Cardiac muscle cell (in vitro differentiated cells and primary cell): ENCODE measurements around the gene SERPINA5. TPM values are rescaled to one million over a fixed set of nuclear protein-coding genes. Genes with fewer than 3 reads are reported as not detected.

Experiments
- DNase-seq, 2 donors: peaks; one replicate each; pipeline versions ENCODE4 v3.0.0 to v3.0.0-alpha.2; 2010 to 2017; ENCODE audit warnings: low read depth in 1 of 2, low spot score in 1 of 2
- H3K27ac ChIP-seq: fragments of 200-600 bp; sonication (generic); 2 replicates; pipeline ENCODE4 v1.5.1; 2016
- H3K27me3 ChIP-seq: fragments of 200-600 bp; sonication (generic); 2 replicates; pipeline ENCODE4 v1.6.0; 2016; ENCODE audit warnings: control low read depth
- H3K36me3 ChIP-seq: fragments of 200-600 bp; sonication (generic); 2 replicates; pipeline ENCODE4 v1.5.1; 2016; ENCODE audit warnings: control low read depth
- H3K4me1 ChIP-seq: fragments of 200-600 bp; sonication (generic); 2 replicates; pipeline ENCODE4 v1.8.1; 2017; ENCODE audit warnings: low read depth, mild to moderate bottlenecking, mixed run types
- H3K4me3 ChIP-seq: fragments of 200-600 bp; sonication (generic); 2 replicates; pipeline ENCODE4 v1.5.1; 2016; ENCODE audit warnings: mild to moderate bottlenecking
- H3K9me3 ChIP-seq: fragments of 200-600 bp; sonication (generic); 2 replicates; pipeline ENCODE4 v1.5.1; 2017; ENCODE audit warnings: low read depth, mild to moderate bottlenecking, control low read depth
- polyA plus RNA-seq: library from polyadenylated mRNA; unstranded; fragments of >200 nt; fragmentation: Nextera tagmentation; extraction: Ambion mirVana; gene quantifications from 2 replicates; pipeline ENCODE4 v1.2.1, GENCODE V29; 2016
- total RNA-seq: library from RNA; depleted of rRNA; stranded (reverse); fragments of >200 nt; gene quantifications from 2 replicates; pipeline ENCODE4 v1.2.3, GENCODE V29; 2016
- TF ChIP-seq, protein P1 (sequence below): IDR thresholded peaks from 2 replicates; pipeline ENCODE4 v1.5.1; 2012; ENCODE audit warnings: low read depth, mild to moderate bottlenecking, low read length

SERPINA5 gene
- total and polyA plus RNA-seq, 2 experiments from 2014 or later = not detected

DNA sequence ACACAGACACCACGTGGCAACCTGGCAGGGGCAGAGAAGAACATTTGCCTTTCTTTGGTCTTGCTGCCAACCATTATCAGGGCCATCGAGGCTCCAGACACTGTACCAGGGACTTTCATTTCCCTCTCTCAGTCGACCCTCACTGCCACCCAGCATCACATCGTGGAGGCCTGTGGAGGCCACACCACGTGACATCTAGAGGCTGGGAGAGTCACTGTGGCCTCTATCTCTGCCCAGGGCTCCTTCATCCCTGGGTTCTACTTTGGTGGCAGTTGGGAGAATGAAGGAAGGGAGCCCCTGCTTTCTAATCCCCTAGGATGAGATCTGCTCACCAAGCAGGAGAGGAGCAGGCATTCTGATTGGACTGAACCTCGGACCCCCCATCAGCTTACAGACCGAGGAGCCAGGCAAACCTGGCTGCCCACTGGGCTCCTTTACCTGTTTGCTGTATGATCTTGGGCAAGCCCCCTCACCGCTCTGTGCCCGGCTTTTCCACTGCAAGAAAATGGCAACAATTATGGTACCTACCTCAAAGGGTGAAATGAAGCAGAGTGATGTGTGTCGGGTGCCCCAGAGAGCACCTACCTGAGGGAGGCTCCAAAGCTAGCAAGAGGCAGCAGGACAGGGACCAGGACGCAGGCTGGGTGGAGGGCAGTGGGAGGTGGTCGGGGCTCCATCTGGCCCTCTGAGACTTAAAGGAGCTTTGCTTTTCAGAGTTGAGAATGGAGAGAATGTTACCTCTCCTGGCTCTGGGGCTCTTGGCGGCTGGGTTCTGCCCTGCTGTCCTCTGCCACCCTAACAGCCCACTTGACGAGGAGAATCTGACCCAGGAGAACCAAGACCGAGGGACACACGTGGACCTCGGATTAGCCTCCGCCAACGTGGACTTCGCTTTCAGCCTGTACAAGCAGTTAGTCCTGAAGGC lies 32.8 kb downstream of the SERPINA5 start:
- TF ChIP-seq, protein P1, sequence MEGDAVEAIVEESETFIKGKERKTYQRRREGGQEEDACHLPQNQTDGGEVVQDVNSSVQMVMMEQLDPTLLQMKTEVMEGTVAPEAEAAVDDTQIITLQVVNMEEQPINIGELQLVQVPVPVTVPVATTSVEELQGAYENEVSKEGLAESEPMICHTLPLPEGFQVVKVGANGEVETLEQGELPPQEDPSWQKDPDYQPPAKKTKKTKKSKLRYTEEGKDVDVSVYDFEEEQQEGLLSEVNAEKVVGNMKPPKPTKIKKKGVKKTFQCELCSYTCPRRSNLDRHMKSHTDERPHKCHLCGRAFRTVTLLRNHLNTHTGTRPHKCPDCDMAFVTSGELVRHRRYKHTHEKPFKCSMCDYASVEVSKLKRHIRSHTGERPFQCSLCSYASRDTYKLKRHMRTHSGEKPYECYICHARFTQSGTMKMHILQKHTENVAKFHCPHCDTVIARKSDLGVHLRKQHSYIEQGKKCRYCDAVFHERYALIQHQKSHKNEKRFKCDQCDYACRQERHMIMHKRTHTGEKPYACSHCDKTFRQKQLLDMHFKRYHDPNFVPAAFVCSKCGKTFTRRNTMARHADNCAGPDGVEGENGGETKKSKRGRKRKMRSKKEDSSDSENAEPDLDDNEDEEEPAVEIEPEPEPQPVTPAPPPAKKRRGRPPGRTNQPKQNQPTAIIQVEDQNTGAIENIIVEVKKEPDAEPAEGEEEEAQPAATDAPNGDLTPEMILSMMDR = no peak
- H3K36me3 ChIP-seq = no peaks in the 10 kb centered on the region
- DNase-seq = no peak
- no peak overlapping the region for H3K4me3 ChIP-seq
- H3K27ac ChIP-seq = no peak overlapping the region
- no peaks in the 10 kb centered on the region for H3K27me3 ChIP-seq
- no peaks in the 10 kb centered on the region for H3K9me3 ChIP-seq
- H3K4me1 ChIP-seq = no peaks in the 10 kb centered on the region

DNA sequence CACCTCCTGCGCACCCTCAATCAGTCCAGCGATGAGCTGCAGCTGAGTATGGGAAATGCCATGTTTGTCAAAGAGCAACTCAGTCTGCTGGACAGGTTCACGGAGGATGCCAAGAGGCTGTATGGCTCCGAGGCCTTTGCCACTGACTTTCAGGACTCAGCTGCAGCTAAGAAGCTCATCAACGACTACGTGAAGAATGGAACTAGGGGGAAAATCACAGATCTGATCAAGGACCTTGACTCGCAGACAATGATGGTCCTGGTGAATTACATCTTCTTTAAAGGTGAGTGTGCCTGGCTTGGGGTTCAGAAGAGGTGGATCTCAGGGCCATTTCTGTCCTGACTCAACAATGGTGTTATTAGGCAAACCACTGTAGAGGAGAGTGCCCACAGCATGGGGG lies 33.6 kb downstream of the SERPINA5 start:
- Histone ChIP-seq H3K27ac (no peak overlapping the region), H3K9me3 (no peaks in the 10 kb centered on the region), H3K27me3 (no peaks in the 10 kb centered on the region), H3K4me3 (no peak overlapping the region), H3K36me3 (no peaks in the 10 kb centered on the region), H3K4me1 (no peaks in the 10 kb centered on the region)
- DNase-seq = no peak
- TF ChIP-seq, protein P1 = no peak

DNA sequence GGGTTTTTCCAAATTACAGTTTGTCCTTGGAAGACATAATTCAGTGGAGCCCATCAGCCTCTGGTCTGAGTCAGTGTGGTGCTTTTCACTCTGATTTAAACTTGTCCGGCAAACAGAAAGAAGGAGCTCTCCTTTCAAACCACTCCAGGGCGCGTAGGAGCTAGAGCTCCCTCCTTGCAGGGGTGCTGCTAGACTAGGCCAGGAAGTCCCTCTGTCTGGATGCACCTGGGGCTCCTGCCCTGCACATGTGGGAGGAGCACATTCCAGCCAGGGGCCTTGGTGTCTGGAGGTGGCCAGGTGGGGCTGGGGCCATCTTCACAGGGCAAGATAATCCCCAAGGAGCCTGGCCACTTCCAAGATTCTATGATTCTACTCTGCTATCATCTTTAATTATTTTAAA lies 34.0 kb downstream of the SERPINA5 start:
- no peaks in the 10 kb centered on the region for H3K4me1 ChIP-seq
- H3K27me3 ChIP-seq = no peaks in the 10 kb centered on the region
- TF ChIP-seq, protein P1 = no peak
- no peak overlapping the region for H3K27ac ChIP-seq
- no peak overlapping the region for H3K4me3 ChIP-seq
- DNase-seq = no peak
- H3K36me3 ChIP-seq = no peaks in the 10 kb centered on the region
- H3K9me3 ChIP-seq = no peaks in the 10 kb centered on the region

DNA sequence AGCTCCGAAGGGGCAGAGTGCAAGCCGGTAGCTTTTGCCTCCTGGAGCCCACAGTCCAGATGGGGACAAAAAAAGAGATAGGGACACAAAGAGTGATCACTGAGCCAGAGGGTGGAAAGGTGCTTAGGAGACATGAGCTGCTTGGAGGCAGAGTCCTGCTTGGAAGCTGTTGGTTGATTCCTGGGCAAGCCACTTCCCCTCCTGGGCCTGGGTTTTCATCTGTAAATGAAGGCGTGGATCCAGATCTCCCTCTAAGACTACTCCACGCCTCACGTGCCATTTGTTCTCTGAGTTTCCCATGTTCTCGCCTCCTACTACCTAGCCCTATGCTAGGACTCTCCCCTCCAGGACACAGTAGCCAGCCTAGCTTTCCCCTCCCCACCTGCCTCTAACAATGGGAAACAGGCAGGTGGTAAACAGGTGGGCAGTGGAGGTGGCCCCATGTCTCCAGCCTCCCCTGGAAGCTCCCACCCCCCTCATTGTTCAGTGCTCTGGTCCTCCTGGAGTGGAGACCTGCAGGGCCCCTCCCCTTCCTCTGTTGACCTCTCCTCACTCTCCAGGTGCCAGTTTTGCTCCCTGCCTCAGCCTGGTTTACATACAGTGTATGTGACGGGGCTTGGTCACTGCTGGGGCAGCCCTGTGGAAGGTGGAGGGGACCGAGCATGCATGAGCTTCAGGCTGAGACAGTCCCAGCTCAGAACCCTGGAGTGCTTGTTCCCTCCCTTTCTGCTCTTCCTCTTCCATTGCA lies 34.8 kb downstream of the SERPINA5 start:
- H3K4me1 ChIP-seq = no peaks in the 10 kb centered on the region
- no peak overlapping the region for H3K27ac ChIP-seq
- H3K9me3 ChIP-seq = no peaks in the 10 kb centered on the region
- no peak overlapping the region for H3K4me3 ChIP-seq
- no peaks in the 10 kb centered on the region for H3K36me3 ChIP-seq
- no peak for DNase-seq
- no peaks in the 10 kb centered on the region for H3K27me3 ChIP-seq
- TF ChIP-seq, protein P1 = no peak

DNA sequence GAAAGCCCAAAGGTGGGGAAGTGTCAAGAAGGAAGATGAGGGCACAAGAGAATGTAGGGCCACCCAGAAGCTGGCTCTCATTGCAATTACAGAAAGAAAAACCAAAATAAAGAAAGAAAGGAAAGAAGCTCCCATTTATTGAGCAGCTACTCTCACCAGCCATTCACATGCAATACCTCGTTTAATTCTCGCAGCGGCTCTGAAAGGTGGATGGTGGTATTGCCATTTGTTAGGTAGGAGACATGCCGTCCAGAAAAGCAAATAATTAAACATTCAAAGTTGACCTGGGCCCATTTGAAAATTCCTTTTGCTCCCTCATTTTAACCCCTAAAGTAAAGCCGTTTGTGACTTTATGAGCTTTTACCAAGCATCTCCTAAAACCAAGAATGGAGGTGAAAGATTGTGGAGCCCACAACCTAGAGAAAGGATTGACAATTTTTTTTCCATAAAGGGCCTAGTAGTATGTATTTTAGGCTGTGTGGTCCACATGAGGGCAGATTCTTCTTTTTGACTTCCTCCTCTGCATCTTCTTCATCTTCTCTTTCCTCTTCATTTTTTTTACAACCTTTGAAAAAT lies 36.2 kb downstream of the SERPINA5 start:
- TF ChIP-seq, protein P1 = no peak
- no peak for DNase-seq
- Histone ChIP-seq H3K36me3 (no peaks in the 10 kb centered on the region), H3K9me3 (no peaks in the 10 kb centered on the region), H3K4me1 (no peaks in the 10 kb centered on the region), H3K27me3 (no peaks in the 10 kb centered on the region), H3K4me3 (no peak overlapping the region), H3K27ac (no peak overlapping the region)
